Smooth muscle cell (in vitro differentiated cells): Measurements from ENCODE around the gene TM9SF4. TPM values are rescaled to one million over a fixed set of nuclear protein-coding genes. Genes with fewer than 3 reads are reported as not detected.
"Not testable (repeated sequence)": the region's sequence is repeated elsewhere in the genome, so short reads cannot be mapped to it uniquely, and the experiment has no call there.

ENCODE experiments used
- DNase-seq: peaks from one replicate; lab custom pipeline; 2025; ENCODE audit not compliant: unreplicated experiment; lab: John Stamatoyannopoulos, UW
- H2AFZ ChIP-seq: fragments of 200-600 bp; sonication (generic); 2 replicates; pipeline ENCODE4 v1.6.0; 2016; ENCODE audit warnings: antibody characterized with exemption, low read depth, mild to moderate bottlenecking
- H3F3A ChIP-seq: fragments of 200-600 bp; sonication (generic); 2 replicates; pipeline ENCODE4 v1.6.0; 2017; ENCODE audit warnings: antibody characterized with exemption, low read depth
- H3K27ac ChIP-seq: fragments of 200-600 bp; sonication (generic); 2 replicates; pipeline ENCODE4 v1.5.1; 2016; ENCODE audit warnings: low read depth, mild to moderate bottlenecking
- H3K27me3 ChIP-seq: fragments of 200-600 bp; sonication (generic); 2 replicates; pipeline ENCODE4 v1.6.1; 2016; ENCODE audit warnings: low read depth, mild to moderate bottlenecking
- H3K36me3 ChIP-seq: fragments of 200-600 bp; sonication (generic); 2 replicates; pipeline ENCODE4 v1.5.1; 2016; ENCODE audit warnings: low read depth
- H3K4me1 ChIP-seq: fragments of 200-600 bp; sonication (generic); 2 replicates; pipeline ENCODE4 v1.5.1; 2016; ENCODE audit warnings: low read depth
- H3K4me2 ChIP-seq: fragments of 200-600 bp; sonication (generic); 2 replicates; pipeline ENCODE4 v1.6.0; 2016; ENCODE audit warnings: mild to moderate bottlenecking
- H3K4me3 ChIP-seq: fragments of 200-600 bp; sonication (generic); 2 replicates; pipeline ENCODE4 v1.5.1; 2016; ENCODE audit warnings: mild to moderate bottlenecking
- H3K79me2 ChIP-seq: fragments of 200-600 bp; sonication (generic); 2 replicates; pipeline ENCODE4 v1.6.0; 2016; ENCODE audit warnings: low read depth, mild to moderate bottlenecking
- H3K9ac ChIP-seq: fragments of 200-600 bp; sonication (generic); 2 replicates; pipeline ENCODE4 v1.6.0; 2016; ENCODE audit warnings: low read depth
- H3K9me3 ChIP-seq: fragments of 200-600 bp; sonication (generic); replicated peaks from 2 replicates; pipeline ENCODE4 v1.5.1; 2016; ENCODE audit warnings: low read depth
- H4K20me1 ChIP-seq: fragments of 200-600 bp; sonication (generic); 2 replicates; pipeline ENCODE4 v1.6.0; 2016; ENCODE audit warnings: low read depth
- WGBS: methylation state at CpG from one replicate; pipeline ENCODE4 v1.1.7; 2016; ENCODE audit warnings: low lambda C conversion rate; 5-methylcytosine and 5-hydroxymethylcytosine counted together
- polyA plus RNA-seq: library from polyadenylated mRNA; unstranded; fragments of >200 nt; fragmentation: Nextera tagmentation; extraction: Ambion mirVana; gene quantifications from 2 replicates; pipeline ENCODE4 v1.2.1, GENCODE V29; 2016
- total RNA-seq: library from RNA; depleted of rRNA; stranded (reverse); fragments of >200 nt; gene quantifications from 2 replicates; pipeline ENCODE4 v1.2.3, GENCODE V29; 2014
- TF ChIP-seq, protein P1 (sequence below): fragments of 200-600 bp; sonication (generic); IDR thresholded peaks from 2 replicates; pipeline ENCODE4 v1.5.1; 2017; ENCODE audit warnings: borderline replicate concordance, mild to moderate bottlenecking, antibody characterized with exemption; ENCODE audit not compliant: insufficient read depth, poor library complexity, severe bottlenecking

Gene TM9SF4
- total and polyA plus RNA-seq, 2 experiments from 2014 or later, result 59.2 to 90.2 TPM

DNA sequence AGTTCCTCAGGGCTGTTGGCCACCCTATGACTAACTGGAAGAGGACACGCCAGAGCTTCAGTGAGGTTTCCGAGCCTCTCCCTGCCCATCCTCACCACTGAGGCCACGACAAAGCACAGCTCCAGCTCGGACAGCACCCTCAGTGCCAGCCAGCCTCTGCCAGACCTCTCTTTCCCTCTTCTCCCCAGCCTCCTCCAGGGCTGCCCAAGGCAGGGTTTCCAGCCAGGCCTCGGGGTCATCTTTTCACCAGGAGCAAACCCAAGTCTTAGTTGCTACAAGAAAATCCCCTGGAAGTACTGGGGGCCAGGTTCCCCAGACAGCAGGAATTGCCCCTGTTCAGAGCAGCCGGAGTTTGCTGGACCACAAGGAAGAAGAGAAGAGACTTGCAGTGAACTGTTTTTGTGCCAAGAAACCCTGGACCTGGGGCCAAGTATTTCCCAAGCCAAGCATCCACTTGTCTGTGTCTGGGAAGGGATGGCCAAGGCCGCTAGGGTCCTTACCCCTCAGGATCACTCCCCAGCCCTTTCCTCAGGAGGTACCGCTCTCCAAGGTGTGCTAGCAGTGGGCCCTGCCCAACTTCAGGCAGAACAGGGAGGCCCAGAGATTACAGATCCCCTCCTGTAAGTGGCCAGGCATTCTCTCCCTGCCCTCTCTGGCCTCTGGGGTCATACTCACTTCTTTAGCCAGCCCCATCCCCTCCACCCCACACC, 56.5 kb downstream of the TM9SF4 start:
- Histone ChIP-seq H2AFZ (no peak overlapping the region), H3K9ac (no peak overlapping the region), H3K4me2 (no peak overlapping the region), H3K27ac (no peak overlapping the region), H3K36me3 (peaks cover 10% of the 10 kb centered on the region), H3F3A (no peaks in the 10 kb centered on the region), H3K9me3 (no peaks in the 10 kb centered on the region), H3K4me3 (no peak overlapping the region), H3K27me3 (no peaks in the 10 kb centered on the region), H4K20me1 (no peaks in the 10 kb centered on the region), H3K4me1 (no peaks in the 10 kb centered on the region), H3K79me2 (no peaks in the 10 kb centered on the region)
- DNase-seq, result no peak
- TF ChIP-seq, protein P1, sequence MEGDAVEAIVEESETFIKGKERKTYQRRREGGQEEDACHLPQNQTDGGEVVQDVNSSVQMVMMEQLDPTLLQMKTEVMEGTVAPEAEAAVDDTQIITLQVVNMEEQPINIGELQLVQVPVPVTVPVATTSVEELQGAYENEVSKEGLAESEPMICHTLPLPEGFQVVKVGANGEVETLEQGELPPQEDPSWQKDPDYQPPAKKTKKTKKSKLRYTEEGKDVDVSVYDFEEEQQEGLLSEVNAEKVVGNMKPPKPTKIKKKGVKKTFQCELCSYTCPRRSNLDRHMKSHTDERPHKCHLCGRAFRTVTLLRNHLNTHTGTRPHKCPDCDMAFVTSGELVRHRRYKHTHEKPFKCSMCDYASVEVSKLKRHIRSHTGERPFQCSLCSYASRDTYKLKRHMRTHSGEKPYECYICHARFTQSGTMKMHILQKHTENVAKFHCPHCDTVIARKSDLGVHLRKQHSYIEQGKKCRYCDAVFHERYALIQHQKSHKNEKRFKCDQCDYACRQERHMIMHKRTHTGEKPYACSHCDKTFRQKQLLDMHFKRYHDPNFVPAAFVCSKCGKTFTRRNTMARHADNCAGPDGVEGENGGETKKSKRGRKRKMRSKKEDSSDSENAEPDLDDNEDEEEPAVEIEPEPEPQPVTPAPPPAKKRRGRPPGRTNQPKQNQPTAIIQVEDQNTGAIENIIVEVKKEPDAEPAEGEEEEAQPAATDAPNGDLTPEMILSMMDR, result no peak
- 97% methylated on average over 8 of the region's 8 CpGs for WGBS

DNA sequence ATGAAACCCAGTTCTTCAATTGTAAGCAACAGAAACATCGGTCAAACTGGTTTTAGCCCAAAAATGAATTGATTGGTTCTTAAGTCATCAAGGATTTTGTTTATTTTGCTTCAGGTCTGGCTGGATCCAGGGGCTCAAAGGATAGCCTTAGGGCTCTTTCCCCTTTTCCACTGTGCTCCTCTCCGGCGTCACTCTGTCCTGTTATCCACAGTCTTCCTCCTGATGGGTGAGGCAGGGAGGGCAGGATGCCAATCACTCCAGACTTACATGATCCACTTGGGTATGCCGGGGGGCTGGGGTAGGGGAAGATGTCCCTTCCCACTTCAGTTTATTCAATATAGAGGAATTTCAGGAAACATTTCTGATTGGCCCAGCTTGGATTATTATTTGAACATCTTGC, 58.0 kb downstream of the TM9SF4 start:
- Histone ChIP-seq H3K9ac (no peak overlapping the region), H3K4me3 (no peak overlapping the region), H3K27ac (no peak overlapping the region), H3K27me3 (no peaks in the 10 kb centered on the region), H4K20me1 (no peaks in the 10 kb centered on the region), H3K4me1 (no peaks in the 10 kb centered on the region), H3K9me3 (no peaks in the 10 kb centered on the region), H3K79me2 (no peaks in the 10 kb centered on the region), H3K4me2 (no peak overlapping the region), H3K36me3 (no peaks in the 10 kb centered on the region), H3F3A (no peaks in the 10 kb centered on the region), H2AFZ (no peak overlapping the region)
- no peak for DNase-seq
- 98% methylated on average over 4 of the region's 4 CpGs for WGBS
- TF ChIP-seq, protein P1, result no peak

DNA sequence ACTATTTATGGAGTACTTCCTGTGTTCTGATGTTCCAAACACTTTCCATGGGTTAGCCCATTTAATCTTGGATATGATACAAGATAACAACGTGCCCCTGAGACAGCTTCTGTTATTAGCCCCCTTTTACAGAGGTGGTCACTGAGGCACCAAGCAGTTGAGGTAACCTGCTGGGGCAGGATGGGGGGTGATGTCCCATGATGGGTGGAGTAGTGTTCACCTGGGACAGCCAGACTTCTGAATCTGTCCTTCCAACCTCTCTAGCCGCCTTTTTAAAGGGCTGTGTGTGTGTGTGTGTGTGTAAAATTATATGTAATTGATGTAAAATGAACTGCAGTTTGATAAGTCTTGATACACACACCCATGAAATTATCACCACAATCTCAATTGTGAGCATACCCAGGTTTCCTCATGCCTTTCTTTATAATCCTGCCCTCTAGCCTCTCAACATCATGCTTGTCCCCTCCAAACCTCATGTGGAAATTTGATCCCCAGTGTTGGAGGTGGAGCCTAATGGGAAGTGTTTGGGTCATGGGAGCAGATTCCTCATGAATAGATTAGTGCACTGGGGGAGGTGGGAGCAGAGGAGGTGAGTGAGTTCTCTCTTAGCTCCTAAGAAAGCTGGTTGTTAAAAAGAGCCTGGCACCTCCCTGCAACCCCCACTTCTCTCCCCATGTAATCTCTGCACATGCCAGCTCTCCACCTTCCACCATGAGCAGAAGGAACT, 58.8 kb downstream of the TM9SF4 start:
- H3K27ac ChIP-seq, result no peak overlapping the region
- no peaks in the 10 kb centered on the region for H3K4me1 ChIP-seq
- H3F3A ChIP-seq, result no peaks in the 10 kb centered on the region
- H3K36me3 ChIP-seq, result no peaks in the 10 kb centered on the region
- no peaks in the 10 kb centered on the region for H4K20me1 ChIP-seq
- H3K9ac ChIP-seq, result no peak overlapping the region
- no peak overlapping the region for H2AFZ ChIP-seq
- H3K4me2 ChIP-seq, result no peak overlapping the region
- H3K9me3 ChIP-seq, result no peaks in the 10 kb centered on the region
- 88% methylated on average over 2 of the region's 2 CpGs for WGBS
- no peak for DNase-seq
- H3K79me2 ChIP-seq, result no peaks in the 10 kb centered on the region
- TF ChIP-seq, protein P1, result no peak
- H3K27me3 ChIP-seq, result no peaks in the 10 kb centered on the region
- no peak overlapping the region for H3K4me3 ChIP-seq

DNA sequence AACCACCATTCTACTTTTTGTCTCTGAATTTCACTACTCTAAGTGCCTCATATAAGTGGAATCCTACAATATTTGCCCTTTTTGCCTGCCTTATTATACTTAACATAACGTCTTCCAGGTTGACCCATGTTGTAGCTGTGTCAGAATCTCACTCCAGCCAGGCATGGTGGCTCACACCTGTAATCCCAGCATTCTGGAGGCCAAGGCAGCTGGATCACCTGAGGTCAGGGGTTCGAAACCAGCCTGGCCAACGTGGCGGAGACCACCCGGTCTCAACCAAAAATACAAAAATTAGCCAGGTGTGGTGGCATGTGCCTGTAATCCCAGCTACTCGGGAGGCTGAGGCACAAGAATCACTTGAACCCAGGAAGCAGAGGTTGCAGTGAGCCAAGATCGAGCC, 68.2 kb downstream of the TM9SF4 start:
- not testable (repeated sequence) for H3K79me2 ChIP-seq, H3K4me3 ChIP-seq, H3K9ac ChIP-seq, H4K20me1 ChIP-seq, H3K36me3 ChIP-seq, H3F3A ChIP-seq, H3K27me3 ChIP-seq, DNase-seq, H3K27ac ChIP-seq, H3K9me3 ChIP-seq, H2AFZ ChIP-seq, H3K4me1 ChIP-seq, H3K4me2 ChIP-seq
- WGBS, result 97% methylated on average over 7 of the region's 7 CpGs
